HuH-7 (cell line): ENCODE data around the gene CNKSR2.
A peak's percentile ranks its signal among the peaks of the same experiment; 100 is the strongest.

Experiments
- DNase-seq: peaks from one replicate; pipeline ENCODE4 v3.0.0; 2011; ENCODE audit warnings: low spot score

CNKSR2 gene

GRCh38 chrX:21612154-21612553 is 237.9 kb downstream of the CNKSR2 start:
- DNase-seq: no peak

GRCh38 chrX:21616386-21616785 is 242.2 kb downstream of the CNKSR2 start:
- DNase-seq: no peak

GRCh38 chrX:21620234-21620633 is 246.0 kb downstream of the CNKSR2 start:
- no peak for DNase-seq

- DNase-seq: no peak
These were observed 249.7 kb downstream of the CNKSR2 start for GRCh38 chrX:21623778-21624501.

- no peak for DNase-seq
These were observed 257.8 kb downstream of the CNKSR2 start for GRCh38 chrX:21632027-21632426.

GRCh38 chrX:21638311-21638710 is 264.1 kb downstream of the CNKSR2 start:
- no peak for DNase-seq

GRCh38 chrX:21639775-21640174 is 265.6 kb downstream of the CNKSR2 start:
- no peak for DNase-seq

GRCh38 chrX:21645431-21645830 is 271.2 kb downstream of the CNKSR2 start:
- DNase-seq: no peak

- no peak for DNase-seq
These were observed 271.7 kb downstream of the CNKSR2 start for GRCh38 chrX:21645886-21646285.

- no peak for DNase-seq
These were observed 281.8 kb downstream of the CNKSR2 start for GRCh38 chrX:21655901-21656586.

- DNase-seq: no peak
These were observed 282.5 kb downstream of the CNKSR2 start for GRCh38 chrX:21656587-21657317.

GRCh38 chrX:21657318-21658151 is 283.3 kb downstream of the CNKSR2 start:
- DNase-seq: no peak

GRCh38 chrX:21658152-21658737 is 284.0 kb downstream of the CNKSR2 start, which contains the start of gene KLHL34:
KLHL34 (minus strand) TSS chrX:21658330; CDS start chrX:21657788, 542 bp downstream.
- no peak for DNase-seq

GRCh38 chrX:21658746-21659145 is 284.5 kb downstream of the CNKSR2 start:
- DNase-seq: peak; percentile 8

- no peak for DNase-seq
These were observed 285.1 kb downstream of the CNKSR2 start for GRCh38 chrX:21659320-21659719.

- no peak for DNase-seq
These were observed 285.9 kb downstream of the CNKSR2 start for GRCh38 chrX:21660156-21660555.

- no peak for DNase-seq
These were observed 287.1 kb downstream of the CNKSR2 start for GRCh38 chrX:21661316-21661715.

- DNase-seq: no peak
These were observed 288.5 kb downstream of the CNKSR2 start for GRCh38 chrX:21662761-21663160.

- no peak for DNase-seq
These were observed 292.0 kb downstream of the CNKSR2 start for GRCh38 chrX:21666252-21666651.

- no peak for DNase-seq
These were observed 292.5 kb downstream of the CNKSR2 start for GRCh38 chrX:21666679-21667078.

- no peak for DNase-seq
These were observed 300.4 kb downstream of the CNKSR2 start for GRCh38 chrX:21674430-21675186.
